CD14-positive monocyte (primary cell): Measurements from ENCODE around the gene NOP14. TPM values are rescaled to one million over a fixed set of nuclear protein-coding genes. Genes with fewer than 3 reads are reported as not detected.

ENCODE experiments used
- DNase-seq, 3 donors: peaks; one replicate each; pipeline ENCODE4 v3.0.0-alpha.2; 2011 to 2022
- H2AFZ ChIP-seq: 2 replicates; pipeline ENCODE4 v1.6.0; 2012; ENCODE audit warnings: mild to moderate bottlenecking, low read depth, low read length, inconsistent platforms; ENCODE audit not compliant: insufficient read depth, poor library complexity, severe bottlenecking
- H3K27ac ChIP-seq, 2 donors: 1 replicate in 1 of 2; 2 replicates in 1 of 2; pipeline ENCODE4 v1.5.1; 2012 to 2013; ENCODE audit warnings: low read length in 2 of 2, control low read depth in 1 of 2, inconsistent platforms in 1 of 2, low read depth in 1 of 2, mild to moderate bottlenecking in 1 of 2
- H3K27me3 ChIP-seq, 2 donors: one replicate each; pipeline versions ENCODE4 v1.6.0 to v1.6.1; 2011 to 2013; ENCODE audit warnings: low read length in 2 of 2; ENCODE audit not compliant: control insufficient read depth in 2 of 2, insufficient read depth in 2 of 2
- H3K36me3 ChIP-seq, 2 donors: replicated peaks in 1 of 2; 1 replicate in 1 of 2; 2 replicates in 1 of 2; pipeline versions ENCODE4 v1.5.1 to v1.6.1; 2012 to 2013; ENCODE audit warnings: low read length in 2 of 2, control low read depth in 1 of 2, inconsistent platforms in 1 of 2, mild to moderate bottlenecking in 1 of 2; ENCODE audit not compliant: insufficient read depth in 2 of 2, control insufficient read depth in 1 of 2
- H3K4me1 ChIP-seq, 2 donors: 1 replicate in 1 of 2; 2 replicates in 1 of 2; pipeline versions ENCODE4 v1.5.1 to v1.6.1; 2012 to 2013; ENCODE audit warnings: low read length in 2 of 2, control low read depth in 1 of 2, inconsistent platforms in 1 of 2, mild to moderate bottlenecking in 1 of 2, moderate library complexity in 1 of 2; ENCODE audit not compliant: insufficient read depth in 2 of 2, control insufficient read depth in 1 of 2
- H3K4me2 ChIP-seq: replicated peaks from 2 replicates; pipeline ENCODE3; 2012; ENCODE audit warnings: low read length, moderate library complexity, mild to moderate bottlenecking; ENCODE audit not compliant: poor library complexity, severe bottlenecking; ENCODE audit errors: extremely low read depth
- H3K4me3 ChIP-seq, 3 experiments: fragments of 200-600 bp in 1 of 3; sonication (generic) in 1 of 3; replicated peaks in 1 of 3; 1 replicate in 2 of 3; 2 replicates in 1 of 3; pipeline ENCODE4 v1.5.1; 2011 to 2013; ENCODE audit warnings: low read length in 3 of 3, mild to moderate bottlenecking in 3 of 3, control low read depth in 2 of 3, low read depth in 2 of 3, inconsistent platforms in 1 of 3, moderate library complexity in 1 of 3
- H3K79me2 ChIP-seq: 2 replicates; pipeline ENCODE4 v1.6.0; 2012; ENCODE audit warnings: mild to moderate bottlenecking, control low read depth, inconsistent platforms, low read length, moderate library complexity; ENCODE audit not compliant: insufficient read depth
- H3K9ac ChIP-seq: 2 replicates; pipeline ENCODE4 v1.6.0; 2017; ENCODE audit warnings: low read length, mild to moderate bottlenecking; ENCODE audit not compliant: insufficient read depth, poor library complexity, severe bottlenecking
- H3K9me3 ChIP-seq, 2 donors: replicated peaks in 1 of 2; 1 replicate in 1 of 2; 2 replicates in 1 of 2; pipeline versions ENCODE4 v1.5.1 to v1.6.1; 2012 to 2013; ENCODE audit warnings: low read length in 2 of 2, control low read depth in 1 of 2; ENCODE audit not compliant: control insufficient read depth in 1 of 2, insufficient read depth in 1 of 2
- H4K20me1 ChIP-seq: 2 replicates; pipeline ENCODE4 v1.6.0; 2012; ENCODE audit warnings: mild to moderate bottlenecking, low read length, control low read depth, moderate library complexity; ENCODE audit not compliant: insufficient read depth
- H3K27ac Mint-ChIP-seq, 7 donors: one replicate each; pipeline ENCODE4 v1.8.0; 2020; ENCODE audit warnings: mild to moderate bottlenecking in 7 of 7, mixed read lengths in 7 of 7, moderate library complexity in 6 of 7, inconsistent platforms in 2 of 7
- H3K27me3 Mint-ChIP-seq, 3 donors: one replicate each; pipeline ENCODE4 v1.8.0; 2021 to 2022; ENCODE audit warnings: low read depth in 3 of 3, mild to moderate bottlenecking in 3 of 3, mixed read lengths in 3 of 3, moderate library complexity in 3 of 3, inconsistent platforms in 1 of 3
- H3K36me3 Mint-ChIP-seq, 2 donors: one replicate each; pipeline ENCODE4 v1.8.0; 2020; ENCODE audit warnings: mixed read lengths in 2 of 2, inconsistent platforms in 1 of 2, mild to moderate bottlenecking in 1 of 2
- H3K4me1 Mint-ChIP-seq: one replicate; pipeline ENCODE4 v1.8.0; 2020; ENCODE audit warnings: mild to moderate bottlenecking, mixed read lengths
- H3K4me3 Mint-ChIP-seq, 2 donors: one replicate each; pipeline ENCODE4 v1.8.0; 2020; ENCODE audit warnings: mild to moderate bottlenecking in 2 of 2, mixed read lengths in 2 of 2, moderate library complexity in 1 of 2
- H3K9me3 Mint-ChIP-seq, 7 donors: one replicate each; pipeline ENCODE4 v1.8.0; 2020 to 2022; ENCODE audit warnings: mixed read lengths in 7 of 7, mild to moderate bottlenecking in 6 of 7, moderate library complexity in 6 of 7, inconsistent platforms in 2 of 7
- WGBS: methylation state at CpG from one replicate; pipeline ENCODE4 v1.1.5; 2013; ENCODE audit warnings: missing lambda C conversion rate; ENCODE audit not compliant: insufficient coverage; 5-methylcytosine and 5-hydroxymethylcytosine counted together
- intact Hi-C, 2 donors: fragments of 100-400 bp; cut with micrococcal nuclease; formaldehyde crosslinking; loops; one replicate each; pipeline versions ENCODE4 v1.15.0 to v1.15.1; 2023
- polyA plus RNA-seq, 3 donors: library from polyadenylated mRNA; depleted of rRNA in 1 of 3; unstranded in 2 of 3; stranded (reverse) in 1 of 3; fragments of 300-500 nt in 2 of 3; fragments of >200 nt in 1 of 3; fragmentation: Illumina TruSeq in 2 of 3; gene quantifications; 1 replicate in 2 of 3; 2 replicates in 1 of 3; pipeline ENCODE4 v1.2.3, GENCODE V29; 2012 to 2021
- TF ChIP-seq, protein P1 (sequence below): fragments of 200-600 bp; IDR thresholded peaks from one replicate; pipeline ENCODE4 v1.8.0; 2022; ENCODE audit warnings: antibody characterized with exemption, mild to moderate bottlenecking

Gene NOP14
- polyA plus RNA-seq, 3 donors, result 3.9 to 6.2 (median 4.3) TPM

DNA sequence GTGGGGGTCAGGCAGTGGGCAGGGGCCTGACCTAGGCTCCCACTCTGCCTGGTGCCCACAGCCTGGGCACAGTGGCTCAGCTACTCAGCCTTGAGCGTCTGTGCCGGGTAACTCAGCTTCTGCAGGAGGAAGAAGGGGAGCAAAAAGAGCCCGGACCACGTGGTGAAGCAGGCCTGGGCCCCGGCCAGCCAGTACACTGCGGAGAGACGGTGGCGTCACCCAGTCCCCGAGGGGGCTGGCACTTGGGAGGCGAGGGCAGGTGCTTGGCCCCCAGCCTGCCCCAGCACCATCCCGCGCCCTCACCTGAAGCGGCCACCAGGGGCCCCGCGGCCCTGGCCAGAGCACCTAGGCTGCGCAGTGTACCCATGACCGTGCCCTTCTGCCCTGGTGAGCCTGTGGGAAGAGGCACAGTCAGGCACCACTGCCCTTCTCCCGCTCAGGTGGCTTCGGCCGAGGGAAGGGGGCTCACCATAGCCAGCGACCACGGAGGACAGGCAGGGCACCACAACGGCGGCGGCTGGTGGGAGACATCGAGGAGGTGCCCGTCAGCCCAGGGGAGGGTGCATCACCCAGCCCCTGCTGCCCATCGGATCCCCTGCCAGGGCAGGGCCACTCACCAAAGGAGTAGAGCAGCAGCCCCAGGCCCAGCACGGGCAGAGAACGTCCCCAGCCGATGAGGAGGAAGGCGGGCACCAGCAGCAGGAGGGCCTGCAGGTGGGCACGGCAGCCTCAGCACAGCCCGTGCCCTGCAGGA, 32.3 kb downstream of the NOP14 start:
- Histone ChIP-seq H2AFZ (no peak overlapping the region), H3K27me3 (no peaks in the 10 kb centered on the region), H4K20me1 (peaks cover 54% of the 10 kb centered on the region), H3K9me3 (no peaks in the 10 kb centered on the region), H3K4me3 (peak overlapping the region in 1 of 3 experiments; percentile 69), H3K4me1 (peaks cover 41 to 43% of the 10 kb centered on the region in 2 donors), H3K4me2 (peak overlapping the region; percentile 76), H3K36me3 (peaks cover 54 to 56% of the 10 kb centered on the region in 2 donors), H3K79me2 (peaks cover 58% of the 10 kb centered on the region), H3K27ac (peak overlapping the region; percentile 67 to 85), H3K9ac (peak overlapping the region; percentile 54)
- Mint-ChIP-seq H3K36me3 (peaks cover 41 to 51% of the 10 kb centered on the region in 2 donors), H3K4me3 (no peak overlapping the region), H3K4me1 (peaks cover 32% of the 10 kb centered on the region), H3K27ac (peak overlapping the region in 5 of 7 donors; percentile 15 to 94 (median 41)), H3K9me3 (no peaks in the 10 kb centered on the region), H3K27me3 (peaks cover 0 to 5% (median 2%) of the 10 kb centered on the region in 3 donors)
- TF ChIP-seq, protein P1, sequence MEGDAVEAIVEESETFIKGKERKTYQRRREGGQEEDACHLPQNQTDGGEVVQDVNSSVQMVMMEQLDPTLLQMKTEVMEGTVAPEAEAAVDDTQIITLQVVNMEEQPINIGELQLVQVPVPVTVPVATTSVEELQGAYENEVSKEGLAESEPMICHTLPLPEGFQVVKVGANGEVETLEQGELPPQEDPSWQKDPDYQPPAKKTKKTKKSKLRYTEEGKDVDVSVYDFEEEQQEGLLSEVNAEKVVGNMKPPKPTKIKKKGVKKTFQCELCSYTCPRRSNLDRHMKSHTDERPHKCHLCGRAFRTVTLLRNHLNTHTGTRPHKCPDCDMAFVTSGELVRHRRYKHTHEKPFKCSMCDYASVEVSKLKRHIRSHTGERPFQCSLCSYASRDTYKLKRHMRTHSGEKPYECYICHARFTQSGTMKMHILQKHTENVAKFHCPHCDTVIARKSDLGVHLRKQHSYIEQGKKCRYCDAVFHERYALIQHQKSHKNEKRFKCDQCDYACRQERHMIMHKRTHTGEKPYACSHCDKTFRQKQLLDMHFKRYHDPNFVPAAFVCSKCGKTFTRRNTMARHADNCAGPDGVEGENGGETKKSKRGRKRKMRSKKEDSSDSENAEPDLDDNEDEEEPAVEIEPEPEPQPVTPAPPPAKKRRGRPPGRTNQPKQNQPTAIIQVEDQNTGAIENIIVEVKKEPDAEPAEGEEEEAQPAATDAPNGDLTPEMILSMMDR, result no peak
- no peak for DNase-seq
- intact Hi-C loops, result loop anchor here (5.0 to 10.0 kb wide), 2 partner anchors 86 to 174 kb away; partner anchors contain the start of genes ADD1 (in 2 of the 2) and TNIP2 (in 2 of the 2)
- 93% methylated on average over 34 of the region's 34 CpGs for WGBS

DNA sequence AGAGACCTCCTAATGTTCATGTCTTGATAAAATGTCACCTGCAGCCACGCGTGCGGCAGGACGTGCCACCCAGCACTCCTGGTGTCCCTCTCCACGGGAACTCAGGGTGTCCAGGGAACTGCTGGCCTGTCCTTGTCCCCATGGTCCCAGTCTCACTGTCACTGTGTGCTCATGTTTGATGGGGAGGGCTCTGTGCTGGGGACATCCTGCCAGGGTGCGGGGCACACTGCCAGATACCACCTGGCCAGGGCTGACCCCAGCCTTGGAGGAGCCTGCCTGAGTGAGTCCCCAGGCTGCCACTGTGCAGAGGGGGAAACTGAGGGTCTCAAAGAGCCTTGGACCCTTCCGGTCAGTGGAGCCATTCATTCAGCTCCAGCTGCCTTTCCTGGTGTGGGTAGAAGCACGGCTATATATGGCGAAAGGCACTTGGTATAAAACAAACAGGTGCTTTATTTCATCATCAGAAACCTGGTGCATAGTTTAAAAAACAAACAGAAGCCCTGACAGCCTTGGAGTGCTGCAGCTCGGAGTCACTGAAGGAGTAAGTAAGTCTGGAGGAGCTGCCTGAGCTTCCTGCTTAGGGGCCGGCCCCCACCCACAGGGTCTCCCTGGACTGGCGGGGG, 33.0 kb downstream of the NOP14 start:
- WGBS, result 88% methylated on average over 8 of the region's 12 CpGs
- H3K27me3 Mint-ChIP-seq, result peaks cover 0 to 5% (median 2%) of the 10 kb centered on the region in 3 donors
- no peaks in the 10 kb centered on the region for H3K27me3 ChIP-seq
- H3K79me2 ChIP-seq, result peaks cover 51% of the 10 kb centered on the region
- H3K36me3 ChIP-seq, result peaks cover 61 to 63% of the 10 kb centered on the region in 2 donors
- peaks cover 47 to 58% of the 10 kb centered on the region in 2 donors for H3K36me3 Mint-ChIP-seq
- H3K9me3 Mint-ChIP-seq, result no peaks in the 10 kb centered on the region
- DNase-seq, result no peak
- H3K4me1 ChIP-seq, result peaks cover 34 to 36% of the 10 kb centered on the region in 2 donors
- intact Hi-C loops, result loop anchor here (5.0 to 10.0 kb wide), 2 partner anchors 85 to 173 kb away; partner anchors contain the start of genes ADD1 (in 2 of the 2) and TNIP2 (in 2 of the 2)
- peaks cover 56% of the 10 kb centered on the region for H4K20me1 ChIP-seq
- no peak overlapping the region for H3K4me3 ChIP-seq
- H3K4me1 Mint-ChIP-seq, result peaks cover 25% of the 10 kb centered on the region
- peak overlapping the region in 1 of 2 donors; percentile 85 for H3K27ac ChIP-seq
- TF ChIP-seq, protein P1, result no peak
- H3K27ac Mint-ChIP-seq, result peak overlapping the region in 4 of 7 donors; percentile 1 to 42 (median 33)
- no peak overlapping the region for H3K9ac ChIP-seq
- no peaks in the 10 kb centered on the region for H3K9me3 ChIP-seq
- no peak overlapping the region for H2AFZ ChIP-seq
- no peak overlapping the region for H3K4me3 Mint-ChIP-seq
- H3K4me2 ChIP-seq, result no peak overlapping the region
